Measurements from ENCODE around the gene DNASE1. TPM values are rescaled to one million over a fixed set of nuclear protein-coding genes. Genes with fewer than 3 reads are reported as not detected.
A peak's percentile ranks its signal among the peaks of the same experiment; 100 is the strongest.

The DNASE1 gene
- total and polyA plus RNA-seq, 9 of the 15 experiments (the other 6 are each of a cell fraction or from before 2014, with no cell fraction given), result 0.53 to 10.1 (median 5.9) TPM

DNA sequence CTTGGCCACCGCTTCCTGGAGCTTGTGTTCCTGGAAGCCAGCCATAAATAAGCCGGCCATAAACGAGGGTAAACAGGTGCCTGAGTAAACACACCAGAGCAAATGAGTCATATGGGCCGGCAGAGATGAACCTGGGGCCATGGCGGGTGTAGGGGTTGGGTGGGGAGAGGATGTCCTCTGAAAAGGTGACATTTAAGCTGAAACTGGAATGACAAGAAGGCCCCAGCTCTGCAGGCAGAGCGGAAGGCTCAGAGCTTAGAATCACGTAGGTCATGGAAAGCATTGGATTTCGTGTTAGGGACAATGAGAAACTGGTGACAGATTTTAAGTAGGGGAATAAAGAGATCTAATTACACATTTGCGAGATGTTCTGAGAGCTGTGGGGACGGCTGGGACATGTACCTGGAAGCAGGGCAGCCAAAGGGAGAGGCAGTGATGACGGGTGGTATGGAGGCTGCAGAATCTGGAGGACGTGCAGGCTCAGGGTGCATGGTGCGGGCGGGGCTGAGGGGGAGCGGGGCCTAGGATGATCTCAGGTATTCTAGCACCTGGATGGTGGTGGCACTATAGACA is 8.1 kb upstream of the DNASE1 start (continued):
- TF ChIP-seq, protein P1, sequence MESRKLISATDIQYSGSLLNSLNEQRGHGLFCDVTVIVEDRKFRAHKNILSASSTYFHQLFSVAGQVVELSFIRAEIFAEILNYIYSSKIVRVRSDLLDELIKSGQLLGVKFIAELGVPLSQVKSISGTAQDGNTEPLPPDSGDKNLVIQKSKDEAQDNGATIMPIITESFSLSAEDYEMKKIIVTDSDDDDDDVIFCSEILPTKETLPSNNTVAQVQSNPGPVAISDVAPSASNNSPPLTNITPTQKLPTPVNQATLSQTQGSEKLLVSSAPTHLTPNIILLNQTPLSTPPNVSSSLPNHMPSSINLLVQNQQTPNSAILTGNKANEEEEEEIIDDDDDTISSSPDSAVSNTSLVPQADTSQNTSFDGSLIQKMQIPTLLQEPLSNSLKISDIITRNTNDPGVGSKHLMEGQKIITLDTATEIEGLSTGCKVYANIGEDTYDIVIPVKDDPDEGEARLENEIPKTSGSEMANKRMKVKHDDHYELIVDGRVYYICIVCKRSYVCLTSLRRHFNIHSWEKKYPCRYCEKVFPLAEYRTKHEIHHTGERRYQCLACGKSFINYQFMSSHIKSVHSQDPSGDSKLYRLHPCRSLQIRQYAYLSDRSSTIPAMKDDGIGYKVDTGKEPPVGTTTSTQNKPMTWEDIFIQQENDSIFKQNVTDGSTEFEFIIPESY (CRISPR knock-in tag; IDR thresholded peaks at IDR 0.05), result no peak
- TF ChIP-seq ARID1B (IDR thresholded peaks at IDR 0.05) (peak; percentile 79), MCM7 (IDR thresholded peaks at IDR 0.05) (no peak), TGIF2 (CRISPR knock-in tag; IDR thresholded peaks at IDR 0.05) (no peak), CCNT2 (IDR thresholded peaks at IDR 0.05; ENCODE audit: borderline replicate concordance, extremely low read depth, insufficient read length, low read depth, low read length) (no peak), FOXA1 (IDR thresholded peaks at IDR 0.05; ENCODE audit: borderline replicate concordance) (peak; percentile 73; the same call in 1 of the 2 replicates), GTF2E2 (tag; IDR thresholded peaks at IDR 0.05) (no peak), SMARCA5 (IDR thresholded peaks at IDR 0.05) (no peak), STAT5A (IDR thresholded peaks at IDR 0.05; ENCODE audit: borderline replicate concordance, low read length) (no peak), MTA1 (IDR thresholded peaks at IDR 0.05; ENCODE audit: borderline replicate concordance) (0 out of 2 replicates have a peak, but pooled peaks have one; percentile 15), KDM2B (CRISPR knock-in tag; IDR thresholded peaks at IDR 0.05) (no peak), SPI1 (IDR thresholded peaks at IDR 0.05; ENCODE audit: borderline replicate concordance, low read depth, low read length) (no peak), GABPA (tag; conservative IDR thresholded peaks at IDR 0.05; ENCODE audit: low read depth) (no peak), RBM39 (optimal IDR thresholded peaks at IDR 0.05; ENCODE audit: low read depth, low read length) (no peak), L3MBTL2 (IDR thresholded peaks at IDR 0.05) (no peak), FOSL1 (tag; conservative IDR thresholded peaks at IDR 0.05) (peak; percentile 68), HDAC2 (IDR thresholded peaks at IDR 0.05) (no peak), SMARCE1 (IDR thresholded peaks at IDR 0.05) (peak; percentile 77)
- TF ChIP-seq, protein P2, sequence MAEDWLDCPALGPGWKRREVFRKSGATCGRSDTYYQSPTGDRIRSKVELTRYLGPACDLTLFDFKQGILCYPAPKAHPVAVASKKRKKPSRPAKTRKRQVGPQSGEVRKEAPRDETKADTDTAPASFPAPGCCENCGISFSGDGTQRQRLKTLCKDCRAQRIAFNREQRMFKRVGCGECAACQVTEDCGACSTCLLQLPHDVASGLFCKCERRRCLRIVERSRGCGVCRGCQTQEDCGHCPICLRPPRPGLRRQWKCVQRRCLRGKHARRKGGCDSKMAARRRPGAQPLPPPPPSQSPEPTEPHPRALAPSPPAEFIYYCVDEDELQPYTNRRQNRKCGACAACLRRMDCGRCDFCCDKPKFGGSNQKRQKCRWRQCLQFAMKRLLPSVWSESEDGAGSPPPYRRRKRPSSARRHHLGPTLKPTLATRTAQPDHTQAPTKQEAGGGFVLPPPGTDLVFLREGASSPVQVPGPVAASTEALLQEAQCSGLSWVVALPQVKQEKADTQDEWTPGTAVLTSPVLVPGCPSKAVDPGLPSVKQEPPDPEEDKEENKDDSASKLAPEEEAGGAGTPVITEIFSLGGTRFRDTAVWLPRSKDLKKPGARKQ (CRISPR knock-in tag; IDR thresholded peaks at IDR 0.05), result no peak
- TF ChIP-seq, protein P3, sequence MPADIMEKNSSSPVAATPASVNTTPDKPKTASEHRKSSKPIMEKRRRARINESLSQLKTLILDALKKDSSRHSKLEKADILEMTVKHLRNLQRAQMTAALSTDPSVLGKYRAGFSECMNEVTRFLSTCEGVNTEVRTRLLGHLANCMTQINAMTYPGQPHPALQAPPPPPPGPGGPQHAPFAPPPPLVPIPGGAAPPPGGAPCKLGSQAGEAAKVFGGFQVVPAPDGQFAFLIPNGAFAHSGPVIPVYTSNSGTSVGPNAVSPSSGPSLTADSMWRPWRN (IDR thresholded peaks at IDR 0.05; ENCODE audit: low read depth), result no peak
- TF ChIP-seq, protein P4, sequence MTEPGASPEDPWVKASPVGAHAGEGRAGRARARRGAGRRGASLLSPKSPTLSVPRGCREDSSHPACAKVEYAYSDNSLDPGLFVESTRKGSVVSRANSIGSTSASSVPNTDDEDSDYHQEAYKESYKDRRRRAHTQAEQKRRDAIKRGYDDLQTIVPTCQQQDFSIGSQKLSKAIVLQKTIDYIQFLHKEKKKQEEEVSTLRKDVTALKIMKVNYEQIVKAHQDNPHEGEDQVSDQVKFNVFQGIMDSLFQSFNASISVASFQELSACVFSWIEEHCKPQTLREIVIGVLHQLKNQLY (CRISPR knock-in tag; conservative IDR thresholded peaks at IDR 0.05), result no peak
- TF ChIP-seq, protein P5, sequence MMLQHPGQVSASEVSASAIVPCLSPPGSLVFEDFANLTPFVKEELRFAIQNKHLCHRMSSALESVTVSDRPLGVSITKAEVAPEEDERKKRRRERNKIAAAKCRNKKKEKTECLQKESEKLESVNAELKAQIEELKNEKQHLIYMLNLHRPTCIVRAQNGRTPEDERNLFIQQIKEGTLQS (IDR thresholded peaks at IDR 0.05), result peak; percentile 81
- TF ChIP-seq, protein P5 (CRISPR knock-in tag; conservative IDR thresholded peaks at IDR 0.05), result no peak
- TF ChIP-seq, protein P6, sequence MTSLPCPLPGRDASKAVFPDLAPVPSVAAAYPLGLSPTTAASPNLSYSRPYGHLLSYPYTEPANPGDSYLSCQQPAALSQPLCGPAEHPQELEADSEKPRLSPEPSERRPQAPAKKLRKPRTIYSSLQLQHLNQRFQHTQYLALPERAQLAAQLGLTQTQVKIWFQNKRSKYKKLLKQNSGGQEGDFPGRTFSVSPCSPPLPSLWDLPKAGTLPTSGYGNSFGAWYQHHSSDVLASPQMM (CRISPR knock-in tag; IDR thresholded peaks at IDR 0.05), result no peak
